Suprapubic skin (tissue), 4 donors: ENCODE data around the gene OR13C2. TPM values are rescaled to one million over a fixed set of nuclear protein-coding genes. Genes with fewer than 3 reads are reported as not detected.

ENCODE experiments used
- DNase-seq, 2 donors: peaks; one replicate each; pipeline ENCODE4 v3.0.0-alpha.2; 2019; ENCODE audit warnings: low spot score in 2 of 2
- H3K27ac ChIP-seq: fragments of 200-600 bp; sonication (generic); one replicate; pipeline ENCODE4 v1.5.1; 2019
- H3K27me3 ChIP-seq: fragments of 200-600 bp; sonication (generic); one replicate; pipeline ENCODE4 v1.5.1; 2019
- H3K36me3 ChIP-seq: fragments of 200-600 bp; sonication (generic); one replicate; pipeline ENCODE4 v1.5.1; 2019
- H3K4me1 ChIP-seq: fragments of 200-600 bp; sonication (generic); one replicate; pipeline ENCODE4 v1.5.1; 2019
- H3K4me3 ChIP-seq: fragments of 200-600 bp; sonication (generic); one replicate; pipeline ENCODE4 v1.5.1; 2019; ENCODE audit warnings: mild to moderate bottlenecking
- H3K9me3 ChIP-seq: fragments of 200-600 bp; sonication (generic); one replicate; pipeline ENCODE4 v1.5.1; 2019
- EP300 ChIP-seq: sonication (generic); formaldehyde crosslinking; IDR thresholded peaks from one replicate; pipeline ENCODE4 v1.6.1; 2017; ENCODE audit warnings: antibody characterized with exemption
- POLR2A ChIP-seq, 2 donors: fragments of 450-650 bp; IDR thresholded peaks; one replicate each; pipeline ENCODE4 v1.6.1; 2017; ENCODE audit warnings: antibody characterized with exemption in 2 of 2, mild to moderate bottlenecking in 2 of 2, moderate library complexity in 2 of 2
- POLR2AphosphoS5 ChIP-seq, 3 donors: sonication (generic); formaldehyde crosslinking; IDR thresholded peaks; one replicate each; pipeline ENCODE4 v1.6.1; 2017; ENCODE audit warnings: antibody characterized with exemption in 3 of 3
- WGBS: methylation state at CpG from one replicate; pipeline ENCODE4 v1.1.5; 2018; 5-methylcytosine and 5-hydroxymethylcytosine counted together
- total RNA-seq, 4 donors: library from RNA; depleted of rRNA; stranded (reverse); fragments of >200 nt; gene quantifications; one replicate each; pipeline ENCODE4 v1.1.0, GENCODE V29; 2016
- TF ChIP-seq, protein P1 (sequence below), 2 donors: fragments of 200-600 bp in 1 of 2; fragments of 450-650 bp in 1 of 2; sonication (generic) in 1 of 2; IDR thresholded peaks; one replicate each; pipeline ENCODE4 v1.5.1; 2016 to 2019; ENCODE audit warnings: antibody characterized with exemption in 2 of 2, mild to moderate bottlenecking in 1 of 2, moderate library complexity in 1 of 2

OR13C2 gene
- total RNA-seq, 4 donors from 2014 or later = not detected

DNA sequence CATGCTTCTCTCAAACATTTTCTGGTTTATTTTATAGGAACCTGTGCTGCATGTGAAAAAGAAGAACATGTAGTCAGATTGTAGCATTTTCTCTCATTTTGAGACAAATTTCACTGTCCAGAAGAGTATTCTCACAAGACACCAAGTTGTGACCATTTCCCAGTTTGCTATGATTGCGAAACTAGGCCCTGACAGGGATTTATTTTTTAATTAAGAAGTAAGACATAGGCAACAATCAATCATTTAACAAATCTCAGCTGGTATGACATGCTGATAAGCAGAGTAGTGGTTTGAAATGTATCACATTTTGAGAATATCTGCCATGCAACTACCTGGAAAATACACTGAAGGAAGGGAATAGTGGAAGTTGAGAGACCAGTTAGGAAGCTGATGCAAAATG lies 24.9 kb downstream of the OR13C2 start:
- Histone ChIP-seq H3K27ac (no peak overlapping the region), H3K36me3 (no peaks in the 10 kb centered on the region), H3K27me3 (no peaks in the 10 kb centered on the region), H3K4me3 (no peak overlapping the region), H3K9me3 (no peaks in the 10 kb centered on the region), H3K4me1 (no peaks in the 10 kb centered on the region)
- no peak for DNase-seq
- 89% methylated on average over 1 of the region's 1 CpG for WGBS
- TF ChIP-seq, protein P1, sequence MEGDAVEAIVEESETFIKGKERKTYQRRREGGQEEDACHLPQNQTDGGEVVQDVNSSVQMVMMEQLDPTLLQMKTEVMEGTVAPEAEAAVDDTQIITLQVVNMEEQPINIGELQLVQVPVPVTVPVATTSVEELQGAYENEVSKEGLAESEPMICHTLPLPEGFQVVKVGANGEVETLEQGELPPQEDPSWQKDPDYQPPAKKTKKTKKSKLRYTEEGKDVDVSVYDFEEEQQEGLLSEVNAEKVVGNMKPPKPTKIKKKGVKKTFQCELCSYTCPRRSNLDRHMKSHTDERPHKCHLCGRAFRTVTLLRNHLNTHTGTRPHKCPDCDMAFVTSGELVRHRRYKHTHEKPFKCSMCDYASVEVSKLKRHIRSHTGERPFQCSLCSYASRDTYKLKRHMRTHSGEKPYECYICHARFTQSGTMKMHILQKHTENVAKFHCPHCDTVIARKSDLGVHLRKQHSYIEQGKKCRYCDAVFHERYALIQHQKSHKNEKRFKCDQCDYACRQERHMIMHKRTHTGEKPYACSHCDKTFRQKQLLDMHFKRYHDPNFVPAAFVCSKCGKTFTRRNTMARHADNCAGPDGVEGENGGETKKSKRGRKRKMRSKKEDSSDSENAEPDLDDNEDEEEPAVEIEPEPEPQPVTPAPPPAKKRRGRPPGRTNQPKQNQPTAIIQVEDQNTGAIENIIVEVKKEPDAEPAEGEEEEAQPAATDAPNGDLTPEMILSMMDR (IDR thresholded peaks at IDR 0.05) = no peak
- no peak for TF ChIP-seq EP300
- TF ChIP-seq POLR2A (IDR thresholded peaks at IDR 0.05) = no peak
- no peak for TF ChIP-seq POLR2AphosphoS5 (IDR thresholded peaks at IDR 0.05)

DNA sequence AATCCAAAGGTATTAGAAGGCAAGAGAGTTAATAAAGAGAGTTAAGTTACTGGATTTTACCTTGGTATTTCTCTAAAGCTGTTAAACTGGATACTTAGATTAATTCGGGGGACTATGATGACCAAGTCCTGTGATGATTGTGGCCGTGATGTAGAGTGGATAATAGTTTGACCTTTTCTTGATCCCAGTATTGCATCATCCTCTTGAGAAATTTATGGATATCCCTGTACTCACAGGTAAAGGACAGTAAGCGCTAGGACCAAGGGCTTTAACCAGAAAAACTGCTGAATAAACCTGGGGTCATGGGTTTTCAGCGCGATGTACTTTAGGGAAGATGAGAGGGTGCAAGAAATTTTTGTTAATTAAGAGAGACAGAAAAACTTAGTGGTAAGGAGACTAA lies 28.2 kb downstream of the OR13C2 start:
- H3K27me3 ChIP-seq = no peaks in the 10 kb centered on the region
- 76% methylated on average over 5 of the region's 5 CpGs for WGBS
- no peak overlapping the region for H3K27ac ChIP-seq
- DNase-seq = no peak
- no peak overlapping the region for H3K4me3 ChIP-seq
- H3K9me3 ChIP-seq = peaks cover 9% of the 10 kb centered on the region
- H3K4me1 ChIP-seq = no peaks in the 10 kb centered on the region
- TF ChIP-seq POLR2AphosphoS5 (IDR thresholded peaks at IDR 0.05) (no peak), POLR2A (IDR thresholded peaks at IDR 0.05) (no peak), EP300 (no peak)
- TF ChIP-seq, protein P1 (IDR thresholded peaks at IDR 0.05) = no peak
- H3K36me3 ChIP-seq = no peaks in the 10 kb centered on the region

DNA sequence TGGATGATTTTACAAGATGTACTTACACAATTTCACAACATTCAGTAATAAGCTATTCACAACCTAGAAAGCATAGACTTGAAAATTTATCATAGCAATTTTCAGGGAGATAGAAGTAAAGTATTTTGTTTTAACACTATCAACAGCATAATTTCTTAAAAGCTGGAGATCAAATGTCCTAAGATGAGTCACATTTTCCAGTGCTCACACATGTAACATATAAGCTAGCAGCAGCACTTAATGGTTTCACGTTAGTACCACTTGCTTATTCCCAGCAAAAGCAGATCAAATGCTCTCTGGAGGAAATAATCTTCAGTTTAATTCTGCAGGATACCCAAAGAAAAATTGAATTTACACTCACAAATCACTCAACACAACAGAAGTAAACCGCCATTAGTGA lies 30.0 kb downstream of the OR13C2 start:
- TF ChIP-seq POLR2A (IDR thresholded peaks at IDR 0.05) (no peak), EP300 (no peak)
- TF ChIP-seq, protein P1 (IDR thresholded peaks at IDR 0.05) = no peak
- no peak for DNase-seq
- Histone ChIP-seq H3K27me3 (no peaks in the 10 kb centered on the region), H3K4me1 (no peaks in the 10 kb centered on the region), H3K27ac (no peak overlapping the region), H3K36me3 (no peaks in the 10 kb centered on the region), H3K9me3 (peaks cover 9% of the 10 kb centered on the region), H3K4me3 (no peak overlapping the region)
- WGBS = 58% methylated on average over 2 of the region's 2 CpGs

DNA sequence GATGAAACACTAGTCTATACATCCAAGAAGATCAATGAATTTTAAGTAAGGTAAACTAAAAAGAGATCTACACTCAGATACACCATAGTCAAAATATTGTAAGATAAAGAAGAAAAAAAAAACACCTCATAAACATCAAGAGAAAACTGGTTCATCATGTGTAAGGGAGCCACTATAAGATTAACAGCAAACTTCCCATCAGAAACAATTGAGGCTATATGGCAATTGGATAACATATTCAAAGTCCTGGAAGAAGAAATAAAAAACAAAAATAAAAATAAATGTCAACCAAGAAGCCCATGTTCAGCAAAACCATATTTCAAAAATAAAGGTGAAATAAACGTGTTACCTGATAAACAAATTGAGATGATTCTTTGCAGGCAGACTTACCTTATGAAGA lies 32.8 kb downstream of the OR13C2 start:
- no peak for DNase-seq
- Histone ChIP-seq H3K27ac (no peak overlapping the region), H3K4me3 (no peak overlapping the region), H3K9me3 (peaks cover 9% of the 10 kb centered on the region), H3K4me1 (no peaks in the 10 kb centered on the region), H3K36me3 (no peaks in the 10 kb centered on the region), H3K27me3 (no peaks in the 10 kb centered on the region)
- WGBS = 86% methylated on average over 1 of the region's 1 CpG
- TF ChIP-seq EP300 (no peak), POLR2A (IDR thresholded peaks at IDR 0.05) (no peak), POLR2AphosphoS5 (IDR thresholded peaks at IDR 0.05) (no peak)
- TF ChIP-seq, protein P1 (IDR thresholded peaks at IDR 0.05) = no peak

DNA sequence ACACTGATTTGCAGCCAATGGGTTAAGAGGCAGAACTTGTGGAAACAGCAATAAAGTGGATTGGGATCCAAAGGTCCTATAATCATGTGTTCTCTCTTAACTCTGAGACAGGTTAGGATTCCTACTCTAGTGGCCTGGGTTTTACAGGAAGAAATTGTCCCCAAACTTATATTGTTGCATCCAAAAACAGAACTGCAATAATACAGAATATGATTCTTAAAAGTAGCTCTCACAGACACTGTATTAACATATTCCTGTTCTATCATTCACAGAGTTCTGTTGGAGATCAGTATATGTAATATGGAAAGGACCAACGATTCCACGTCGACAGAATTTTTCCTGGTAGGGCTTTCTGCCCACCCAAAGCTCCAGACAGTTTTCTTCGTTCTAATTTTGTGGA lies 36.6 kb downstream of the OR13C2 start, which contains the start of gene OR13C8:
Gene OR13C8 (plus strand): TSS at position 301 of the 400 bp plus-strand sequence. CDS start 0 bp downstream, at position 301.
- peaks cover 9% of the 10 kb centered on the region for H3K9me3 ChIP-seq
- TF ChIP-seq EP300 (no peak), POLR2AphosphoS5 (IDR thresholded peaks at IDR 0.05) (no peak), POLR2A (IDR thresholded peaks at IDR 0.05) (no peak)
- TF ChIP-seq, protein P1 (IDR thresholded peaks at IDR 0.05) = no peak
- no peaks in the 10 kb centered on the region for H3K36me3 ChIP-seq
- no peak for DNase-seq
- H3K27me3 ChIP-seq = no peaks in the 10 kb centered on the region
- no peaks in the 10 kb centered on the region for H3K4me1 ChIP-seq
- WGBS = 88% methylated on average over 4 of the region's 4 CpGs
- no peak within 1 kb of the TSS for H3K4me3 ChIP-seq
- no peak within 1 kb of the TSS for H3K27ac ChIP-seq
